Small intestine (tissue), 7 donors: Measurements from ENCODE around the gene MAP4K5. TPM values are rescaled to one million over a fixed set of nuclear protein-coding genes. Genes with fewer than 3 reads are reported as not detected.
"Not testable (repeated sequence)": the region's sequence is repeated elsewhere in the genome, so short reads cannot be mapped to it uniquely, and the experiment has no call there.

ENCODE experiments used
- DNase-seq, 2 donors: peaks; one replicate each; pipeline versions ENCODE4 v3.0.0 to v3.0.0-alpha.2; 2013
- FAIRE-seq: peaks from 2 replicates; lab custom pipeline; 2012; peaks lifted over from hg19 to GRCh38; lab: Jason Lieb, UNC
- H3K27ac ChIP-seq, 3 donors: one replicate each; pipeline ENCODE4 v1.5.1; 2013; ENCODE audit warnings: low read length in 2 of 3, mild to moderate bottlenecking in 2 of 3, control low read depth in 1 of 3, inconsistent platforms in 1 of 3, low read depth in 1 of 3, moderate library complexity in 1 of 3
- H3K27me3 ChIP-seq, 3 donors: one replicate each; pipeline ENCODE4 v1.6.1; 2013; ENCODE audit warnings: low read length in 3 of 3, inconsistent platforms in 1 of 3; ENCODE audit not compliant: control insufficient read depth in 3 of 3, insufficient read depth in 3 of 3
- H3K36me3 ChIP-seq, 3 donors: one replicate each; pipeline ENCODE4 v1.6.1; 2013; ENCODE audit warnings: low read length in 3 of 3, inconsistent platforms in 1 of 3, low read depth in 1 of 3, mild to moderate bottlenecking in 1 of 3, moderate library complexity in 1 of 3; ENCODE audit not compliant: control insufficient read depth in 3 of 3, insufficient read depth in 2 of 3
- H3K4me1 ChIP-seq, 3 donors: one replicate each; pipeline ENCODE4 v1.6.1; 2013; ENCODE audit warnings: low read length in 2 of 3, inconsistent platforms in 1 of 3, low read depth in 1 of 3, mild to moderate bottlenecking in 1 of 3, moderate library complexity in 1 of 3; ENCODE audit not compliant: control insufficient read depth in 3 of 3, insufficient read depth in 2 of 3
- H3K4me3 ChIP-seq, 3 donors: one replicate each; pipeline ENCODE4 v1.5.1; 2013; ENCODE audit warnings: low read length in 3 of 3, control low read depth in 1 of 3, inconsistent platforms in 1 of 3, low read depth in 1 of 3, mild to moderate bottlenecking in 1 of 3, moderate library complexity in 1 of 3
- H3K9me3 ChIP-seq, 2 donors: one replicate each; pipeline ENCODE4 v1.6.1; 2013; ENCODE audit warnings: low read depth in 1 of 2, low read length in 1 of 2; ENCODE audit not compliant: control insufficient read depth in 2 of 2, insufficient read depth in 1 of 2
- WGBS, 3 donors: extraction: QIAGEN DNeasy Blood & Tissue Kit; methylation state at CpG; one replicate each; pipeline ENCODE4 v1.1.7; 2013; 5-methylcytosine and 5-hydroxymethylcytosine counted together
- polyA plus RNA-seq, 4 donors: library from polyadenylated mRNA; stranded (reverse) in 3 of 4; unstranded in 1 of 4; fragments of 200-250 nt in 3 of 4; fragments of 120-200 nt in 1 of 4; gene quantifications; one replicate each; pipeline versions ENCODE4 v1.2.1 to v1.2.3, GENCODE V29; 2013
- donor health status: healthy with polysubstance abuse.
- donor health status: control.
- donor health status: control.
- donor health status: Bipolar disorder and iron deficiency.
- donor health status: healthy.

Gene MAP4K5
- polyA plus RNA-seq, 4 donors, result 11.1 to 28.9 (median 15.0) TPM

- Histone ChIP-seq H3K36me3 (peaks cover 0 to 2% (median 0%) of the 10 kb centered on the region in 3 donors), H3K27me3 (no peaks in the 10 kb centered on the region), H3K9me3 (peaks cover 0 to 14% of the 10 kb centered on the region in 2 donors), H3K4me3 (no peak overlapping the region), H3K27ac (peak overlapping the region in 1 of 3 donors; percentile 40), H3K4me1 (peaks cover 0 to 19% (median 3%) of the 10 kb centered on the region in 3 donors)
- DNase-seq (no peak), FAIRE-seq (no peak)
Observed at GRCh38 chr14:50539051-50539450, 6.7 kb upstream of the MAP4K5 start.

DNA sequence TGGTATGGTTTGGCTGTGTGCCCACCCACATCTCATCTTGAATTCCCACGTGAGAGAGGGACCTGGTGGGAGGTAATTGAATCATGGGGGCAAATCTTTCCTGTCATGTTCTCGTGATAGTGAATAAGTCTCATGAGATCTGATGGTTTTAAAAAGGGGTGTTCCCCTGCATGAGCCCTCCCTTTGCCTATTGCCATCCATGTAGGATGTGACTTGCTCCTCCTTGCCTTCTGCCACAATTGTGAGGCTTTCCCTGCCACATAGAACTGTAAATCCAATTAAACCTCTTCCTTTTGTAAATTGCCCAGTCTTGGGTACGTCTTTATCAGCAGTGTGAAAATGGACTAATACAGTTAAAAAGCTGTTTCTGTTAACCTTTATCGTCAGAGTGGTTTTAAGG is 5.7 kb upstream of the MAP4K5 start:
- H3K27ac ChIP-seq, DNase-seq, FAIRE-seq, H3K27me3 ChIP-seq, H3K4me3 ChIP-seq, H3K36me3 ChIP-seq: not testable (repeated sequence)
- peaks cover 0 to 14% of the 10 kb centered on the region in 2 donors for H3K9me3 ChIP-seq
- WGBS, 3 donors, result 62 to 67% (median 63%) methylated on average over 4 of the region's 4 CpGs
- H3K4me1 ChIP-seq, result peaks cover 0 to 19% (median 3%) of the 10 kb centered on the region in 3 donors

GRCh38 chr14:50534997-50535396 is 2.6 kb upstream of the MAP4K5 start:
- 81 to 82% (median 81%) methylated on average over 1 of the region's 1 CpG for WGBS, 3 donors
- Histone ChIP-seq H3K4me3 (no peak overlapping the region), H3K4me1 (peaks cover 0 to 18% (median under 1%) of the 10 kb centered on the region in 3 donors), H3K27me3 (no peaks in the 10 kb centered on the region), H3K9me3 (peaks cover 0 to 14% of the 10 kb centered on the region in 2 donors), H3K36me3 (peaks cover 0 to 2% (median 0%) of the 10 kb centered on the region in 3 donors), H3K27ac (no peak overlapping the region)
- FAIRE-seq, result no peak
- DNase-seq, result no peak

- Histone ChIP-seq H3K4me3 (no peak overlapping the region), H3K27ac (no peak overlapping the region), H3K4me1 (peaks cover 0 to 14% (median 4%) of the 10 kb centered on the region in 3 donors), H3K9me3 (peaks cover 0 to 14% of the 10 kb centered on the region in 2 donors), H3K27me3 (no peaks in the 10 kb centered on the region), H3K36me3 (peaks cover 0 to 2% (median 0%) of the 10 kb centered on the region in 3 donors)
- WGBS, 3 donors, result 84 to 88% (median 85%) methylated on average over 3 of the region's 3 CpGs
- DNase-seq, result no peak
- no peak for FAIRE-seq
Observed at GRCh38 chr14:50534416-50534815, 2.0 kb upstream of the MAP4K5 start.

DNA sequence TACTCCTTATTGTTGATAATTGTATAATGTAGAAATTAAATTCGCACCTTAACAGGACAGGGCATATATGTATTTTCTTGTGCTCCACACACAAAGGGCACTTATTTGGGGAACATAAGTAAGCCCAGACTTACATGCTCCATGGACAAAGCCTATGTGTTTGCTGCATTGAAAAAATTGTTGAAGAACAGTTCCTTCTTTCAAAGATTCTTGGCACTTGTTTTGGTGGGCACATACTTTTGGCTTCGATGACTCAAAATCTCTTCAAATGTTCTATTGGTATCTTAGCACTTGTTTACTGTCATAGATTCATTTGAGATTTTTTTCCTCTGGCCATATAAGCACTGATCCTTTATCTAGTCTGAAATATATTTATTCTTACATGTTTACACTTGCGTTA is 1.4 kb upstream of the MAP4K5 start:
- no peak for FAIRE-seq
- peaks cover 0 to 8% (median 4%) of the 10 kb centered on the region in 3 donors for H3K4me1 ChIP-seq
- H3K27ac ChIP-seq, result peak overlapping the region in 1 of 3 donors; percentile 98
- no peak for DNase-seq
- peaks cover 0 to 14% of the 10 kb centered on the region in 2 donors for H3K9me3 ChIP-seq
- H3K4me3 ChIP-seq, result peak overlapping the region in 1 of 3 donors; percentile 89
- H3K36me3 ChIP-seq, result peaks cover 0 to 6% (median 0%) of the 10 kb centered on the region in 3 donors
- no peaks in the 10 kb centered on the region for H3K27me3 ChIP-seq
- WGBS, 3 donors, result 67 to 84% (median 74%) methylated on average over 3 of the region's 3 CpGs

- Histone ChIP-seq H3K27me3 (no peaks in the 10 kb centered on the region), H3K4me1 (peaks cover 0 to 7% (median 4%) of the 10 kb centered on the region in 3 donors), H3K27ac (peak overlapping the region; percentile 86 to 98 (median 95)), H3K36me3 (peaks cover 0 to 8% (median 0%) of the 10 kb centered on the region in 3 donors), H3K9me3 (peaks cover 0 to 14% of the 10 kb centered on the region in 2 donors), H3K4me3 (peak overlapping the region in 2 of 3 donors; percentile 89 to 95)
- FAIRE-seq (no peak), DNase-seq (no peak)
- 5 to 28% (median 22%) methylated on average over 5 of the region's 5 CpGs for WGBS, 3 donors
Observed at GRCh38 chr14:50533241-50533705, 904 bp upstream of the MAP4K5 start.

GRCh38 chr14:50531595-50532501 is 521 bp downstream of the MAP4K5 start:
- H3K9me3 ChIP-seq, result peaks cover 0 to 1% of the 10 kb centered on the region in 2 donors
- peaks cover 0 to 7% (median 4%) of the 10 kb centered on the region in 3 donors for H3K4me1 ChIP-seq
- H3K27ac ChIP-seq, result peak overlapping the region; percentile 86 to 98 (median 95)
- DNase-seq, result peak; percentile 42 to 80
- H3K4me3 ChIP-seq, result peak overlapping the region; percentile 89 to 96 (median 95)
- no peak for FAIRE-seq
- H3K36me3 ChIP-seq, result peaks cover 0 to 6% (median 0%) of the 10 kb centered on the region in 3 donors
- 1% methylated on average over 47 to 82 of the region's 82 CpGs for WGBS, 3 donors
- H3K27me3 ChIP-seq, result no peaks in the 10 kb centered on the region

DNA sequence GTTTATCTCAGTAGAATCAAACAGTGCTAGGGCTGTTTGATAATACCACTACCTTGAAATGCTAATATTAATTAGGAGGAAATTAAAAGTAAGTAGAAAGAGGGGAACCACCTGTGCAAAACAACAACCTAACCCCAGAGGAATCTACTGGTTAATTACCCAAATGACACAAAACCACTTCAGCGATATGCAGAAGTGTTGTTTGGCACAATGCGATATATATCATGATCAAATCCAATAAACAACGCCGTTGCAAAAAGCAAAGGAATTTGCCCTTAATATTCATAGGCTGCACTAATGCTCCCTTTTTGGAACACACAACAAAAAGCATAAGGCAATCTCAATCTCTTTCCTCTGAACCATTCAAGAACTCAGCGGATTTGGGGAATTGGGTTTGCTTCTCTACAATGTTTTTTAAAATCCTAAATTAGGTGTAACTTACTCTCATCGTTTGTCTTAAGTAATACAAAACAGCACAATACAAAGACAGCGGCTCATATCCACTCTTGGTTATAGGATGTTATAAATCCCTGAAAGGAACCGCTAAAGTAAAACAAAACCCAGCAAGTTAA is 1.5 kb downstream of the MAP4K5 start:
- DNase-seq (no peak), FAIRE-seq (no peak)
- H3K27ac ChIP-seq, result no peak overlapping the region
- H3K9me3 ChIP-seq, result no peaks in the 10 kb centered on the region
- H3K36me3 ChIP-seq, result peaks cover 0 to 6% (median 0%) of the 10 kb centered on the region in 3 donors
- H3K27me3 ChIP-seq, result no peaks in the 10 kb centered on the region
- peak overlapping the region in 2 of 3 donors; percentile 89 to 95 for H3K4me3 ChIP-seq
- peaks cover 0 to 7% (median 4%) of the 10 kb centered on the region in 3 donors for H3K4me1 ChIP-seq
- 14 to 28% (median 26%) methylated on average over 8 of the region's 8 CpGs for WGBS, 3 donors
